Caco-2 (cell line): Measurements from ENCODE around the gene BPIFA1. TPM values are rescaled to one million over a fixed set of nuclear protein-coding genes. Genes with fewer than 3 reads are reported as not detected.

Experiments
- BruUV-seq: library from RNA; stranded (reverse); fragments of 400-500 nt; replicated peaks from 2 replicates; lab custom pipeline; 2021; lab: Mats Ljungman, UMichigan
- CTCF ChIA-PET: fragments of 300-600 bp; sonication (Branson Sonifier 250); formaldehyde crosslinking; loops from one replicate; lab custom pipeline; 2022; ENCODE audit warnings: antibody characterized with exemption; lab: Charles Lee
- POLR2A ChIA-PET: fragments of 300-600 bp; sonication (Branson Sonifier 250); formaldehyde crosslinking; loops from one replicate; lab custom pipeline; 2022; ENCODE audit warnings: antibody characterized with exemption; lab: Charles Lee
- DNase-seq, 2 experiments: peaks; one replicate each; pipeline versions ENCODE4 v3.0.0 to v3.0.0-alpha.2; 2020 to 2022
- H3K27me3 ChIP-seq: replicated peaks from 2 replicates; pipeline ENCODE4 v1.6.0; 2011; ENCODE audit warnings: low read length; ENCODE audit not compliant: control insufficient read depth, insufficient read depth
- H3K36me3 ChIP-seq: 2 replicates; pipeline ENCODE4 v1.5.1; 2011; ENCODE audit warnings: low read length; ENCODE audit not compliant: control insufficient read depth, insufficient read depth
- H3K4me1 ChIP-seq: fragments of 250-450 bp; sonication (Bioruptor Pico); 2 replicates; pipeline ENCODE4 v1.5.1; 2020; ENCODE audit warnings: mild to moderate bottlenecking
- H3K4me3 ChIP-seq: 2 replicates; pipeline ENCODE4 v1.5.1; 2011; ENCODE audit warnings: low read depth, mild to moderate bottlenecking, control low read depth, low read length
- H3K9me3 ChIP-seq: fragments of 250-450 bp; sonication (Bioruptor Pico); 2 replicates; pipeline ENCODE4 v1.5.1; 2020; ENCODE audit warnings: mild to moderate bottlenecking, moderate library complexity
- H3K27ac Mint-ChIP-seq: one replicate; pipeline ENCODE4 v1.8.0; 2022; ENCODE audit warnings: mixed read lengths; ENCODE audit not compliant: unreplicated experiment
- H3K27me3 Mint-ChIP-seq: one replicate; pipeline ENCODE4 v1.8.0; 2022; ENCODE audit warnings: mixed read lengths; ENCODE audit not compliant: insufficient read depth, unreplicated experiment
- H3K36me3 Mint-ChIP-seq: one replicate; pipeline ENCODE4 v1.8.0; 2022; ENCODE audit warnings: mild to moderate bottlenecking, mixed read lengths; ENCODE audit not compliant: insufficient read depth, unreplicated experiment
- H3K4me1 Mint-ChIP-seq: one replicate; pipeline ENCODE4 v1.8.0; 2022; ENCODE audit warnings: low read depth, mixed read lengths; ENCODE audit not compliant: unreplicated experiment
- H3K4me3 Mint-ChIP-seq: one replicate; pipeline ENCODE4 v1.8.0; 2022; ENCODE audit warnings: mild to moderate bottlenecking, moderate library complexity, mixed read lengths; ENCODE audit not compliant: unreplicated experiment
- H3K9me3 Mint-ChIP-seq: one replicate; pipeline ENCODE4 v1.8.0; 2022; ENCODE audit warnings: mixed read lengths; ENCODE audit not compliant: unreplicated experiment
- intact Hi-C: fragments of 100-400 bp; cut with micrococcal nuclease; formaldehyde crosslinking; loops from one replicate; pipeline ENCODE4 v1.10.0; 2022; ENCODE audit not compliant: unreplicated experiment
- total RNA-seq: library from RNA; stranded (reverse); gene quantifications from 2 replicates; pipeline ENCODE4 v1.2.3, GENCODE V29; 2022
- TF ChIP-seq, protein P1 (sequence below), 2 experiments: fragments of 200-600 bp in 1 of 2; IDR thresholded peaks; 1 replicate in 1 of 2; 2 replicates in 1 of 2; pipeline versions ENCODE4 v1.5.1 to v1.8.0; 2011 to 2022; ENCODE audit warnings: antibody characterized with exemption in 1 of 2, control low read depth in 1 of 2, inconsistent platforms in 1 of 2, low read depth in 1 of 2, low read length in 1 of 2, mild to moderate bottlenecking in 1 of 2, moderate library complexity in 1 of 2; ENCODE audit not compliant: insufficient read depth in 1 of 2, severe bottlenecking in 1 of 2, unreplicated experiment in 1 of 2

The BPIFA1 gene
- total RNA-seq, 1 experiment from 2014 or later = not detected

DNA sequence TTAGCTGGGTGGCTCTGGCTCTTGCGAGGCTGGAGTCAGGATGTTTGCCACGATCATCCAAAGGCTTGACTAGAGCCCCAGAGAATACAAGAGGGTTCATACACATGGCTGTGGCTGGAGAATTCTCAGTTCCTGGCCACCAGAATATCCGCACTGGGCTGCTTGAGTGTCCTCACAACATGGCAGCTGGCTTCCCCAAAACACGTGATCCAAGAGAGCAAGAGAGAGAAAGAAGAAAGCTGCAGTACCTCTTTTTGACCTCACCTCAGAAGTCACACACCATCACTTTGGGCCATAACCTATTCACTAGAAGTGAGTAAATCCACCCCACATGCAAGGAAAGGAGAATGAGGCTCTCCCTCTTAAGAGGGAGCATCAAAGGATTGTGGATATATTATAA, 25.7 kb downstream of the BPIFA1 start:
- CTCF ChIA-PET = interaction anchor here (0.6 kb wide), 1 partner anchor 38 kb away, joined by 3 read pairs; no protein-coding TSS in a partner anchor
- intact Hi-C loops = no loop called here
- DNase-seq = no peak
- no peaks in the 10 kb centered on the region for H3K4me1 ChIP-seq
- Mint-ChIP-seq H3K4me1 (no peaks in the 10 kb centered on the region), H3K27ac (no peak overlapping the region), H3K27me3 (peaks cover 11% of the 10 kb centered on the region), H3K36me3 (no peaks in the 10 kb centered on the region), H3K4me3 (no peak overlapping the region), H3K9me3 (no peaks in the 10 kb centered on the region)
- BruUV-seq = no TSS peak
- peaks cover 4% of the 10 kb centered on the region; the same call in 1 of the 2 replicates for H3K9me3 ChIP-seq
- peaks cover 2% of the 10 kb centered on the region; the same call in 1 of the 2 replicates for H3K27me3 ChIP-seq
- H3K36me3 ChIP-seq = no peaks in the 10 kb centered on the region
- TF ChIP-seq, protein P1, sequence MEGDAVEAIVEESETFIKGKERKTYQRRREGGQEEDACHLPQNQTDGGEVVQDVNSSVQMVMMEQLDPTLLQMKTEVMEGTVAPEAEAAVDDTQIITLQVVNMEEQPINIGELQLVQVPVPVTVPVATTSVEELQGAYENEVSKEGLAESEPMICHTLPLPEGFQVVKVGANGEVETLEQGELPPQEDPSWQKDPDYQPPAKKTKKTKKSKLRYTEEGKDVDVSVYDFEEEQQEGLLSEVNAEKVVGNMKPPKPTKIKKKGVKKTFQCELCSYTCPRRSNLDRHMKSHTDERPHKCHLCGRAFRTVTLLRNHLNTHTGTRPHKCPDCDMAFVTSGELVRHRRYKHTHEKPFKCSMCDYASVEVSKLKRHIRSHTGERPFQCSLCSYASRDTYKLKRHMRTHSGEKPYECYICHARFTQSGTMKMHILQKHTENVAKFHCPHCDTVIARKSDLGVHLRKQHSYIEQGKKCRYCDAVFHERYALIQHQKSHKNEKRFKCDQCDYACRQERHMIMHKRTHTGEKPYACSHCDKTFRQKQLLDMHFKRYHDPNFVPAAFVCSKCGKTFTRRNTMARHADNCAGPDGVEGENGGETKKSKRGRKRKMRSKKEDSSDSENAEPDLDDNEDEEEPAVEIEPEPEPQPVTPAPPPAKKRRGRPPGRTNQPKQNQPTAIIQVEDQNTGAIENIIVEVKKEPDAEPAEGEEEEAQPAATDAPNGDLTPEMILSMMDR (IDR thresholded peaks at IDR 0.05; ENCODE audit: insufficient read depth in 1 of 2, low read depth in 1 of 2, low read length in 1 of 2, severe bottlenecking in 1 of 2, unreplicated experiment in 1 of 2) = no peak
- no peak overlapping the region for H3K4me3 ChIP-seq
- POLR2A ChIA-PET = no interaction called here

DNA sequence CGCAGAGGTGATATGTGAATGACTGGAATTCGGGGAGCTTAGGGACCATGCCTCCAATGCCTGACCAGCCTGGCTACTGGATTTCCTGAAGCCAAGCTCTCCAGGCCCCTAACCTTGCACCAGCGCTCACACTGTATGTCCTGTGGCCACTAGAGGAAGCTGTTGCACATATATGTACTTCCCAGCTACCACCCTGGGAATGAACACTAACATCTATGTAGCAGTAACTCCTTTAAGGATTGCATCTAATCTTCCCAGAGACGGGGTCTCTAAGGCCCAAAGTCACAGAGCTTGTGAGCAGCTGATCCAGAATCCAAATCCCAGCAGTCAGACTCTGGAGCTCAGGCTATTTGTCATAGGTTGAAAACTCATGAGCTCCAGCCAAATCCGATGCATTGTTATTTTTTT, 26.9 kb downstream of the BPIFA1 start:
- peaks cover 11% of the 10 kb centered on the region for H3K27me3 Mint-ChIP-seq
- no peak overlapping the region for H3K4me3 ChIP-seq

DNA sequence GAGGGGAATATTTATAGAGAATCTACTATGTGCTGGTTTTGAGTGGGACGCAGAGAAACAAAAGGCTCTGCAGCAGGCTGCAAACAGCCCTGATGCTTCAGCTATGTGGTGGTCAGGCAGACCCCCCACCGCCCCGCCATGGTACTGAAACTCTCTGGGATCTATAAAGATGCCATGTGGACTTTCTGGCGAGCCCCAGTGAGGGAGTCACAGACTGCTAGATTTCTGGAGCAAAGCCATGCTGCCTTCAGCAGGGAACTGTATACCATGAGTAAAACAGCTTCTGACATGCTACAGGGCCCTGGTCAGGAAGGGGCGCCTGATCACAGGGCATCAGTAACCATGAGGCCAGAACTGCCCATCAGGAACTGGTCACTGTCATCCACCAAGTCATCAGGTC, 28.0 kb downstream of the BPIFA1 start:
- Mint-ChIP-seq H3K27me3 (peaks cover 11% of the 10 kb centered on the region), H3K4me1 (no peaks in the 10 kb centered on the region), H3K27ac (no peak overlapping the region), H3K4me3 (no peak overlapping the region), H3K36me3 (no peaks in the 10 kb centered on the region), H3K9me3 (no peaks in the 10 kb centered on the region)
- no peak for DNase-seq
- no TSS peak for BruUV-seq
- CTCF ChIA-PET = no interaction called here
- Histone ChIP-seq H3K27me3 (peaks cover 2% of the 10 kb centered on the region; the same call in 1 of the 2 replicates), H3K9me3 (peaks cover 4% of the 10 kb centered on the region; the same call in 1 of the 2 replicates), H3K4me3 (no peak overlapping the region), H3K4me1 (no peaks in the 10 kb centered on the region), H3K36me3 (no peaks in the 10 kb centered on the region)
- POLR2A ChIA-PET = no interaction called here
- intact Hi-C loops = no loop called here
- TF ChIP-seq, protein P1 (IDR thresholded peaks at IDR 0.05; ENCODE audit: insufficient read depth in 1 of 2, low read depth in 1 of 2, low read length in 1 of 2, severe bottlenecking in 1 of 2, unreplicated experiment in 1 of 2) = no peak

More for the DNA sequence above, 26.9 kb downstream of the BPIFA1 start:
- Mint-ChIP-seq H3K27ac (no peak overlapping the region), H3K4me1 (no peaks in the 10 kb centered on the region), H3K36me3 (no peaks in the 10 kb centered on the region), H3K9me3 (no peaks in the 10 kb centered on the region), H3K4me3 (no peak overlapping the region)
- POLR2A ChIA-PET = no interaction called here
- CTCF ChIA-PET = interaction anchor here (0.5 to 1.4 kb wide), 22 partner anchors 9 to 1531 kb away, joined by 3 to 9 read pairs (median 4); partner anchors contain the start of gene BPIFB1
- Histone ChIP-seq H3K9me3 (peaks cover 4% of the 10 kb centered on the region; the same call in 1 of the 2 replicates), H3K36me3 (no peaks in the 10 kb centered on the region), H3K27me3 (peaks cover 2% of the 10 kb centered on the region; the same call in 1 of the 2 replicates), H3K4me1 (no peaks in the 10 kb centered on the region)
- DNase-seq = peak; percentile 70 to 80
- TF ChIP-seq, protein P1 (IDR thresholded peaks at IDR 0.05; ENCODE audit: insufficient read depth in 1 of 2, low read depth in 1 of 2, low read length in 1 of 2, severe bottlenecking in 1 of 2, unreplicated experiment in 1 of 2) = peak; percentile 80 to 98
- intact Hi-C loops = loop anchor here (1.0 kb wide), 2 partner anchors 31 to 37 kb away; no protein-coding TSS in a partner anchor
- BruUV-seq = no TSS peak
